Subcutaneous adipose tissue (tissue), 4 donors: ENCODE results near the gene GSTM4. TPM values are rescaled to one million over a fixed set of nuclear protein-coding genes. Genes with fewer than 3 reads are reported as not detected.

ENCODE experiments used
- CTCF ChIP-seq: fragments of 450-650 bp; IDR thresholded peaks from one replicate; pipeline ENCODE4 v1.5.1; 2016; ENCODE audit warnings: low read depth, mild to moderate bottlenecking, control low read depth, antibody characterized with exemption, moderate library complexity
- total RNA-seq, 4 donors: library from RNA; depleted of rRNA; stranded (reverse); fragments of >200 nt; gene quantifications; one replicate each; pipeline ENCODE4 v1.1.0, GENCODE V29; 2016

The GSTM4 gene
- total RNA-seq, 4 donors from 2014 or later = 16.7 to 35.0 (median 20.9) TPM

- no peak for TF ChIP-seq CTCF
Measured at GRCh38 chr1:109625601-109626560, 30.0 kb upstream of the GSTM4 start.

GRCh38 chr1:109626682-109627408, 29.1 kb upstream of the GSTM4 start:
- TF ChIP-seq CTCF = no peak

- no peak for TF ChIP-seq CTCF
Measured at GRCh38 chr1:109627692-109628399, 28.1 kb upstream of the GSTM4 start.

GRCh38 chr1:109628540-109629321, 27.2 kb upstream of the GSTM4 start:
- no peak for TF ChIP-seq CTCF

- TF ChIP-seq CTCF = no peak
Measured at GRCh38 chr1:109629372-109630030, 26.4 kb upstream of the GSTM4 start.

GRCh38 chr1:109630081-109630897, 25.6 kb upstream of the GSTM4 start:
- no peak for TF ChIP-seq CTCF
